Stimulated activated CD8-positive, alpha-beta memory T cell treated with anti-CD3 and anti-CD28 coated beads, Interleukin-2, amount 100 ng/mL, for 48 hours (primary cell): ENCODE measurements around the gene GALNT15.

Experiments used
- DNase-seq, 2 donors: peaks; one replicate each; pipeline ENCODE4 v3.0.0-alpha.2; 2020; ENCODE audit warnings: low read depth in 2 of 2

The GALNT15 gene

GRCh38 chr3:16151109-16151508, 23.4 kb upstream of the GALNT15 start:
- DNase-seq = no peak

- no peak for DNase-seq
These were observed 6.3 kb upstream of the GALNT15 start for GRCh38 chr3:16168211-16168610.

GRCh38 chr3:16171009-16171408, 3.5 kb upstream of the GALNT15 start:
- no peak for DNase-seq

GRCh38 chr3:16171825-16172224, 2.7 kb upstream of the GALNT15 start:
- no peak for DNase-seq

- DNase-seq = no peak
These were observed 1.0 kb upstream of the GALNT15 start for GRCh38 chr3:16173283-16174025.

- no peak for DNase-seq
These were observed 489 bp upstream of the GALNT15 start for GRCh38 chr3:16174026-16174355.

- no peak for DNase-seq
These were observed 759 bp downstream of the GALNT15 start for GRCh38 chr3:16174976-16175901.

- DNase-seq = no peak
These were observed 2.0 kb downstream of the GALNT15 start for GRCh38 chr3:16176391-16177030.

GRCh38 chr3:16177382-16177781, 2.9 kb downstream of the GALNT15 start:
- no peak for DNase-seq

GRCh38 chr3:16177962-16178627, 3.6 kb downstream of the GALNT15 start:
- peak; percentile 55 to 64 for DNase-seq

- no peak for DNase-seq
These were observed 4.1 kb downstream of the GALNT15 start for GRCh38 chr3:16178628-16178988.

GRCh38 chr3:16179261-16179660, 4.8 kb downstream of the GALNT15 start:
- no peak for DNase-seq

GRCh38 chr3:16179771-16180736, 5.6 kb downstream of the GALNT15 start:
- DNase-seq = no peak

GRCh38 chr3:16180737-16181134, 6.3 kb downstream of the GALNT15 start:
- no peak for DNase-seq

GRCh38 chr3:16181361-16181760, 6.9 kb downstream of the GALNT15 start:
- DNase-seq = no peak

- no peak for DNase-seq
These were observed 7.7 kb downstream of the GALNT15 start for GRCh38 chr3:16182183-16182582.

GRCh38 chr3:16182612-16183011, 8.1 kb downstream of the GALNT15 start:
- no peak for DNase-seq

GRCh38 chr3:16183082-16183481, 8.6 kb downstream of the GALNT15 start:
- no peak for DNase-seq

- DNase-seq = no peak
These were observed 9.3 kb downstream of the GALNT15 start for GRCh38 chr3:16183601-16184270.

- no peak for DNase-seq
These were observed 11.6 kb downstream of the GALNT15 start for GRCh38 chr3:16186086-16186485.
